ENCODE measurements around the gene THOC6.

The THOC6 gene

GRCh38 chr16:2991566-2992261 lies 32.1 kb upstream of the THOC6 start:
- TF ChIP-seq ZNF274 (IDR thresholded peaks at IDR 0.05; ENCODE audit: low read depth, low read length) (no peak), SUZ12 (IDR thresholded peaks at IDR 0.05; ENCODE audit: extremely low read depth, insufficient read depth, insufficient read length) (no peak)
- peaks cover 32% of the 10 kb centered on the region for H3K4me1 ChIP-seq (ENCODE audit: insufficient read depth, insufficient read length)
- H3K9me3 ChIP-seq (ENCODE audit: insufficient read depth, low read length) = no peaks in the 10 kb centered on the region
- no peak for DNase-seq (ENCODE audit: low read depth, low spot score)
- no peaks in the 10 kb centered on the region for H3K36me3 ChIP-seq (ENCODE audit: insufficient read depth, insufficient read length, low read length)
- H3K9ac ChIP-seq (ENCODE audit: insufficient read length, low read depth) = no peak overlapping the region
- H3K27me3 ChIP-seq (ENCODE audit: insufficient read depth, insufficient read length) = peaks cover 3% of the 10 kb centered on the region
- no peak overlapping the region for H3K4me3 ChIP-seq (ENCODE audit: insufficient read length, low read depth)

- no peaks in the 10 kb centered on the region for H3K9me3 ChIP-seq (ENCODE audit: insufficient read depth, low read length)
- no peak overlapping the region for H3K4me3 ChIP-seq (ENCODE audit: insufficient read length, low read depth)
- TF ChIP-seq ZNF274 (IDR thresholded peaks at IDR 0.05; ENCODE audit: low read depth, low read length) (no peak), YY1 (IDR thresholded peaks at IDR 0.05; ENCODE audit: insufficient read depth, insufficient read length) (no peak), SUZ12 (IDR thresholded peaks at IDR 0.05; ENCODE audit: extremely low read depth, insufficient read depth, insufficient read length) (no peak)
Observed at GRCh38 chr16:2992383-2993081, 31.3 kb upstream of the THOC6 start.

GRCh38 chr16:2996298-2996697 lies 27.5 kb upstream of the THOC6 start:
- Histone ChIP-seq H3K36me3 (ENCODE audit: insufficient read depth, insufficient read length, low read length) (no peaks in the 10 kb centered on the region), H3K4me1 (ENCODE audit: insufficient read depth, insufficient read length) (peaks cover 27% of the 10 kb centered on the region), H3K9ac (ENCODE audit: insufficient read length, low read depth) (peak overlapping the region; percentile 38), H3K9me3 (ENCODE audit: insufficient read depth, low read length) (no peaks in the 10 kb centered on the region), H3K4me3 (ENCODE audit: insufficient read length, low read depth) (no peak overlapping the region), H3K27me3 (ENCODE audit: insufficient read depth, insufficient read length) (peaks cover 3% of the 10 kb centered on the region)
- DNase-seq (ENCODE audit: low read depth, low spot score) = no peak
- TF ChIP-seq ZNF274 (IDR thresholded peaks at IDR 0.05; ENCODE audit: low read depth, low read length) (no peak), YY1 (IDR thresholded peaks at IDR 0.05; ENCODE audit: insufficient read depth, insufficient read length) (no peak), SUZ12 (IDR thresholded peaks at IDR 0.05; ENCODE audit: extremely low read depth, insufficient read depth, insufficient read length) (no peak)

More at GRCh38 chr16:2992383-2993081, 31.3 kb upstream of the THOC6 start:
- H3K27me3 ChIP-seq (ENCODE audit: insufficient read depth, insufficient read length) = peaks cover 3% of the 10 kb centered on the region
- H3K36me3 ChIP-seq (ENCODE audit: insufficient read depth, insufficient read length, low read length) = no peaks in the 10 kb centered on the region
- H3K9ac ChIP-seq (ENCODE audit: insufficient read length, low read depth) = no peak overlapping the region
- peaks cover 33% of the 10 kb centered on the region for H3K4me1 ChIP-seq (ENCODE audit: insufficient read depth, insufficient read length)
- DNase-seq (ENCODE audit: low read depth, low spot score) = no peak

- Histone ChIP-seq H3K4me1 (ENCODE audit: insufficient read depth, insufficient read length) (peaks cover 29% of the 10 kb centered on the region), H3K4me3 (ENCODE audit: insufficient read length, low read depth) (no peak overlapping the region), H3K9me3 (ENCODE audit: insufficient read depth, low read length) (no peaks in the 10 kb centered on the region), H3K36me3 (ENCODE audit: insufficient read depth, insufficient read length, low read length) (no peaks in the 10 kb centered on the region), H3K9ac (ENCODE audit: insufficient read length, low read depth) (no peak overlapping the region), H3K27me3 (ENCODE audit: insufficient read depth, insufficient read length) (no peaks in the 10 kb centered on the region)
- TF ChIP-seq ZNF274 (IDR thresholded peaks at IDR 0.05; ENCODE audit: low read depth, low read length) = no peak
- no peak for TF ChIP-seq YY1 (IDR thresholded peaks at IDR 0.05; ENCODE audit: insufficient read depth, insufficient read length)
- no peak for TF ChIP-seq SUZ12 (IDR thresholded peaks at IDR 0.05; ENCODE audit: extremely low read depth, insufficient read depth, insufficient read length)
- no peak for DNase-seq (ENCODE audit: low read depth, low spot score)
Observed at GRCh38 chr16:2999929-3000328, 23.9 kb upstream of the THOC6 start.

GRCh38 chr16:3000540-3000939 lies 23.3 kb upstream of the THOC6 start:
- TF ChIP-seq ZNF274 (IDR thresholded peaks at IDR 0.05; ENCODE audit: low read depth, low read length) (no peak), SUZ12 (IDR thresholded peaks at IDR 0.05; ENCODE audit: extremely low read depth, insufficient read depth, insufficient read length) (no peak), YY1 (IDR thresholded peaks at IDR 0.05; ENCODE audit: insufficient read depth, insufficient read length) (no peak)

GRCh38 chr16:3001316-3001715 lies 22.5 kb upstream of the THOC6 start:
- Histone ChIP-seq H3K4me3 (ENCODE audit: insufficient read length, low read depth) (no peak overlapping the region), H3K27me3 (ENCODE audit: insufficient read depth, insufficient read length) (no peaks in the 10 kb centered on the region), H3K9me3 (ENCODE audit: insufficient read depth, low read length) (no peaks in the 10 kb centered on the region), H3K4me1 (ENCODE audit: insufficient read depth, insufficient read length) (peaks cover 34% of the 10 kb centered on the region), H3K36me3 (ENCODE audit: insufficient read depth, insufficient read length, low read length) (no peaks in the 10 kb centered on the region), H3K9ac (ENCODE audit: insufficient read length, low read depth) (no peak overlapping the region)
- TF ChIP-seq YY1 (IDR thresholded peaks at IDR 0.05; ENCODE audit: insufficient read depth, insufficient read length) = no peak
- TF ChIP-seq ZNF274 (IDR thresholded peaks at IDR 0.05; ENCODE audit: low read depth, low read length) = no peak
- TF ChIP-seq SUZ12 (IDR thresholded peaks at IDR 0.05; ENCODE audit: extremely low read depth, insufficient read depth, insufficient read length) = no peak
- DNase-seq (ENCODE audit: low read depth, low spot score) = no peak

More at GRCh38 chr16:3000540-3000939, 23.3 kb upstream of the THOC6 start:
- Histone ChIP-seq H3K27me3 (ENCODE audit: insufficient read depth, insufficient read length) (no peaks in the 10 kb centered on the region), H3K9me3 (ENCODE audit: insufficient read depth, low read length) (no peaks in the 10 kb centered on the region), H3K9ac (ENCODE audit: insufficient read length, low read depth) (no peak overlapping the region), H3K4me1 (ENCODE audit: insufficient read depth, insufficient read length) (peaks cover 29% of the 10 kb centered on the region), H3K4me3 (ENCODE audit: insufficient read length, low read depth) (no peak overlapping the region), H3K36me3 (ENCODE audit: insufficient read depth, insufficient read length, low read length) (no peaks in the 10 kb centered on the region)
- no peak for DNase-seq (ENCODE audit: low read depth, low spot score)

GRCh38 chr16:3003582-3004270 lies 20.1 kb upstream of the THOC6 start:
- no peak overlapping the region for H3K4me3 ChIP-seq (ENCODE audit: insufficient read length, low read depth)
- peaks cover 13% of the 10 kb centered on the region for H3K27me3 ChIP-seq (ENCODE audit: insufficient read depth, insufficient read length)
- no peak for TF ChIP-seq SUZ12 (IDR thresholded peaks at IDR 0.05; ENCODE audit: extremely low read depth, insufficient read depth, insufficient read length)
- no peak for TF ChIP-seq YY1 (IDR thresholded peaks at IDR 0.05; ENCODE audit: insufficient read depth, insufficient read length)
- no peak for TF ChIP-seq ZNF274 (IDR thresholded peaks at IDR 0.05; ENCODE audit: low read depth, low read length)
- H3K36me3 ChIP-seq (ENCODE audit: insufficient read depth, insufficient read length, low read length) = no peaks in the 10 kb centered on the region
- peak; percentile 100 for DNase-seq (ENCODE audit: low read depth, low spot score)
- no peaks in the 10 kb centered on the region for H3K9me3 ChIP-seq (ENCODE audit: insufficient read depth, low read length)
- H3K4me1 ChIP-seq (ENCODE audit: insufficient read depth, insufficient read length) = peaks cover 34% of the 10 kb centered on the region
- H3K9ac ChIP-seq (ENCODE audit: insufficient read length, low read depth) = no peak overlapping the region

Measured in NT2/D1 (cell line).